NCI-H1092 (cell line): ENCODE data around the gene TCF20.

Experiments
- DNase-seq: peaks from one replicate; lab custom pipeline; 2025; lab: John Stamatoyannopoulos, UW

Gene TCF20

DNA sequence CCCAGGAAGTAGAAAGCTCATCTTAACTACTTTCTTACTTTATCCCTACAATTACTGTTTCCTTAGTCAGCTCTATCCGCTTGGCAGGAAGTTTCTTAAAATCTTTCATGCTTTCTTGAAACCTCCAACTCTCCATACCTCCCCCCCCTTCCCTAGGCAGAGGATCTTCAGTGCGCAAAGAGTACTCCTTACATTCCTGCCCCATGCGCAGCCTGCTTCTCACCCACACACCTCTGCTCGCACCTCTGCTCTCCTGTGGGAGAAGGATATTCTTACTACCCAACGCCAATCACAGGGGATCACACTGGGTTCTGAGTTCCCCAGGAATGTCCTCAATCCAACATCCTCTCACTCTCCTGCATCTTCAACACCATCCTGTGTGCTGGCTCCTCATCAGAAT lies 12.3 kb downstream of the TCF20 start:
- DNase-seq, result no peak

DNA sequence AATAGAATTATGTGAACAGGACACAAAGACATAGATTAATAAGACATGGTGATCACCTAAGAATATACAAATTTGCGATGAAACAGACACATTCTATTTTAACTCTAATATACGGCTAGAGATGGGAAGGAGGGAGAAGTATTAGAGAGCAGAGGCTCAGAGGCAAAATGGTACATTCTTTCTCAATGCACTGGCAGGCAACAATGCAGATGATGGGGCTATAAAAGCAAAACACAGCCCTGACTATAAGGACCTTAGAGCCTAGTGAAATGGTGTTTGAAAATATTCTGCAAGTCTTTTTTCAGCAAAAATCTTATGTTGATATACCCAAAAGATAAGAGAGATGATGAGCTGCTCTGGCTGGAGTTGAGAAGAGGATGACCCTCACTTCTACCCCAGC lies 13.1 kb downstream of the TCF20 start:
- no peak for DNase-seq

DNA sequence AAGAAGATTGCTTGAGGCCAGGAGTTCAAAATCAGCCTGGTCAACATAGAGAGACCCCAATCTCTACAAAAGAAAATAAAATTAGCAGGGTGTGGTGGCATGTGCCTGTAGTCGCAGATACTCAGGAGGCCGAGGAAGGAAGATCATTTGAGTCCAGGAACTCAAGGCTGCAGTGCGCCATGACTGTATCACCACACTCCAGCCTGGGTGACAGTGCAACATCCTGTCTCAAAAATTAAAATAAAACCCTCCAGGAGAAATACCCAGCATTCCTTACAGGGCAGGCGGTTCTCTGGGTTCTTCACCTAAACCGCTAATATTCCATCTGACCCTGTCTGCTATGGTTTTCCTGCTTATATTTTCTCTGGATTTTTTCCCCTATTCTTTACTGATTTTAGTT lies 13.5 kb downstream of the TCF20 start:
- DNase-seq, result no peak

DNA sequence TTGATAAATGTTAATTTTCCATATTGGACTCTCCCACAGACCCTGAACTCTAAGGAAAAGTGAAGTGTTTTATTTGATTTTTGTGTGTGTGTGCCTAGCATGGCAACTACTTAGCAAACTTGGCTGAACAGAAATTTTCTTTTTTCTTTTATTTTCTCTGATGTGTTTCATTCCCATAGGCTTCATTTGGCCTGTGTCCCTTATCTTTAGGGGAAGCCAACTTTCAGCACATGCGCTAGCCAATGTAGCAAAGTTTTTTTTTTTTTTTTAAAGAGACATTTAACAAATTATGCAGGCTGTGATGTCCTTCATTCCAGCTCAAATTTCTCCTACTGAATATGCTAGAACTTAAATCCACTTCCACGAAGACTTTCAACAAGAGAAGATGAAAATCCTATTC lies 14.2 kb downstream of the TCF20 start:
- DNase-seq, result no peak

DNA sequence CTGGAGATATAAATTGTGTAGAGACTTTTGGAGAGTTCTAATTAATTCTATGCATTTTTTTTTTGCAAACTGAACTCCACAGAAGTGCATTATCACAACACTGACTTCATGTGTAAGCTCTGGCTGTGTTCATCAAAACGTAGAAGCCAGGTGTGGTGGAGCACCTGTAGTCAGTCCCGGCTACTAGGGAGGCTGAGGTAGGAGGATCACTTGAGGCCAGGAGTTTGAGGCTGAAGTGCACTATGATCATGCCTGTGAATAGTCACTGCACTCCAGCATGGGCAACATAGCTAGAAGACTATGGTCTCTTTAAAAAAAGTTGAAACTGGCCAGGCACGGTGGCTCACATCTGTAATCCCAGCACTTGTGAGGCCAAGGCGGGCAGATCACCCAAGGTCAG lies 20.6 kb downstream of the TCF20 start:
- no peak for DNase-seq

DNA sequence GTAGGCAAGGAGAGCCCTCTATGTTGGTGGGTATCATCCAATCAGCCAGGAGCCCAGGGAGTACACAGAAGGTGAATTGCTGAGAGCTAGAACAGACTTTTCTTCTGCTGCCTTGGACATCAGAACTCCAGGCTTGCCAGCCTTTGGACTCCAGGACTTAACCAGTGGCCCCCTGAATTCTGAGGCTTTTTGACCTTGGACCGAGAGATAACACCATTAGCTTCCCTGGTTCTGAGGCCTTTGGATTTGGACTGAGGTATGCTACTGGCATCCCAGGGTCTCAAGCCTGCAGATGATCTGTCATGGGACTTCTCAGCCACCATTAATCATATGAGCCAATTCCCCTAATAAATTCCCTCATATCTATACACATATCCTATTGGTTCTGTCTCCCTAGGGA lies 21.5 kb downstream of the TCF20 start:
- DNase-seq, result no peak

DNA sequence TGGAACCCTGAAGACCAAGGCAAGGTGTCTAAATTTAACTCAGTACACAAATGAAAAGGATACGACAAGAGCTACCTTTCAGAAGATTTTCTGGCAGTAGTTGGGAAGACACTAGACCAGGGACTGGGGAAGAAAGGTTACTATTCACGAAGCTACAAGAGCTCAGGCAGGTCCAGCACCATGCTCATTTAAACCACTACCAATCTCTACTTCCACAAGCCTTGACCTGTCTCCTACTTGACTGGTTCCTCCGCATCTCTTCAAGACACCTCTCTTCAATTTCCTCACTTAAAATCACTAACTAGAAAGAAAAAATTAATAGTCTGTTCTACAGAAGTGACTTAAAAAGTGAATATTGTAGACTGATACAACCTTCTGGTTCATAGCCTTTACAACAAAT lies 22.9 kb downstream of the TCF20 start:
- DNase-seq, result no peak

DNA sequence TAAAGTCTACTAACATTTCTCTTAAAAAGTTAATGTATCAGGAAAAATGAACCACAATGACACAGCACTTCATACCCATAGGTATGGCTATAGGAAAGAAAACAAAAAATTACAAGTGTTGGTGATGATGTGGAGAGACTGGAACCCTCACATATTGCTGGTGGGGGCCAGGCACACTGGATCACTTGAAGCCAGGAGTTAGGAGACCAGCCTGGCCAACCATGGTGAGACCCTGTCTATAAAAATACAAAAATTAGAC lies 26.7 kb downstream of the TCF20 start:
- no peak for DNase-seq

DNA sequence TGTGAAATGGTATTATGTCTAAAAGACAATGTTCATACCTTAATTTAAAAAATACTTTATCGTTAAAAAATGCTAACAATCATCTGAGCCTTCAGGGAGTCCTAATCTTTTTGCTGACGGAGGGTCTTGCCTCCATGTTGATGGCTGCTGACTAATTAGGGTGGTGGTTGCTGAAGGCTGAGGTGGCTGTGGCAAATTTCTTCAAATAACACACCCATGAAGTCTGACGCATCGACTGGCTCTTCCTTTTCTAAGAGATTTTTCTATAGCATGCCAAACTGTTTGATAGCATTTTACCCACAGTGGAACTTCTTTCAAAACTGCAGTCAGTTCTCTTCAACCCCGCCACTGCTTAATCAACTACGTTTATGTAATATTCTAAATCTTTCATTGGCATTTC lies 33.6 kb downstream of the TCF20 start:
- DNase-seq, result no peak

DNA sequence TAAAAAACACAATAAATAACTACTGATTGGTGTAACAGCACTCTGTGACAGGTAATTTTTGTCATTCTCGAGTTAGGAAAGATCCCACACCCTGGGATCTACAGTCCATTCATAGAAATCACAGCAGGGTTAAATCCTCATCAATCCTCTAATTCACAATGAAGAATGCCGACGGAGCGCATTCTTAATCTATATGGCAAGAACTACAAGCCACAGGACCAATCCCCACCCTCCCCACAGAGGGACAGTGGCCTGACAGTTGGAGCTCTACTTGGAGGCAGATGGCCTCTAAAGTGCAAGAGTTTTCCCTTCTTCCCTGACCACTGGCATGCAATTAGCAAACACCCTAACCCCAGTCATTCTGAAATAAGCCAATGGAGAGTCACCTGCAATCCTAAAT lies 34.2 kb downstream of the TCF20 start:
- no peak for DNase-seq

DNA sequence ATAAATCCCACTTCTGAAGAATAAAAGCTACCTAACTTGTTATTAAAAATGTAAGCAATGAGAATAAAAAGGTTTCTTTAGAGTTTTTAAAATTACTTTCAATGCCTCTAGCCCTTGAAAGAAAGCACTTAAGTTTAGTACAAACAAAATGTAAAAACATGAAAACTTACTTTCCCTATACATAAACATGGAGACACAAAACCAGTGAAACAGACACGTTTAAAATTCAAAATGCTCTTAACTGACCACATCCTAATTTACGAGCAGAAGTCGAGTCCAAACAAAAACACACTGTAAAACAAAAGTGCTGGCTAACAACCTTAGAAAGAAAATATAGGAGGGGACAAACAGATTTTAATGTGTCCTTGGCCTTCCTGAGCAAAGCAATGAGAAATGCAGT lies 36.6 kb downstream of the TCF20 start:
- DNase-seq, result no peak

DNA sequence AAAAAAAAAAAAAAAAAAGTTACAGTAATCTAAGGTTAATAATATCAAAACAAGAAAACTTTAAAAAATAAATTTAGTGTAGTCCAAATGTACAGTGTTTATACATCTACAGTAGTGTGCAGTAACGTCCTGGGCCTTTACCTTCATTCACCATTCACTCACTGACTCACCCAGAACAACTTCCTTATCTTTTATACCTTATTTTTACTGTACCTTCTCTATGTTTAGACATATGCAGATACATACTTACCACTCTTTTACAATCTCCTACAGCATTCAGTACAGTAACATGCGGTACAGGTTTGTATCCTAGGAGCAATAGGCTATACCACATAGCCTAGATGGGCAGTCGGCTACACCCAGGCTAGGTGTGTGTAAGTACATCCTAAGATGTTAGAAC lies 38.5 kb downstream of the TCF20 start:
- DNase-seq, result no peak

DNA sequence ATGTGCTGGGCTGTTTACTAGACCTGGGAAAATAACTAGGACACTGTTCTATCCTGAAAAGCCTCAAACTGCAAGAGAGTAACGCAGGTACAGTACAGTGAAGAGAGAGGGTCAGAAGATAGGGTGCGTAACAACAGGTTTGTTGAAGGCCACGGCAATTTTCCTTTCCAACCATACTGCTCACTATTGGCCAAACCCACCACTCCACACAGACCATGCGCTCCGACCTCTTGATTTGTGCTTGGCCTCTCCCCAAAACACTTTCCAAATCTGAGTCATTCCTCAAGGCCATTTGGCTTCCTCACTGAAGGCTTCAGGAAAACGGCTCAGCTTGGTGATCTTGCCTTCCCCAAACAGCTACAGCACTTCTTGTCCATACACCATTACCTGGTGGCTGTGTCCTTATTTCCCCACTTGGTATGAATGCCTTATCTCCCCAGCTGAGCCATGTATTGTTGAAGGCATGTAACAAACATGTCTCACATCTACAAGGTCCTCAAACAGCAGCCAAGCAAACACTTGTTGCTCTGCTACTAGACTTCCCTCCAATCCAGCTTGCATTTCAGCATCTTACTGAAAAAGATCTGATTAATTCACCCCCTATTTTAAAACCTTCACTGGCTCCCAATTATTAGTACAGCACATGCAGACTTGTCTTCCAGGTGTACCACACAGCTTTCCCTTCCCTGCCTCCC lies 40.9 kb downstream of the TCF20 start:
- no peak for DNase-seq

DNA sequence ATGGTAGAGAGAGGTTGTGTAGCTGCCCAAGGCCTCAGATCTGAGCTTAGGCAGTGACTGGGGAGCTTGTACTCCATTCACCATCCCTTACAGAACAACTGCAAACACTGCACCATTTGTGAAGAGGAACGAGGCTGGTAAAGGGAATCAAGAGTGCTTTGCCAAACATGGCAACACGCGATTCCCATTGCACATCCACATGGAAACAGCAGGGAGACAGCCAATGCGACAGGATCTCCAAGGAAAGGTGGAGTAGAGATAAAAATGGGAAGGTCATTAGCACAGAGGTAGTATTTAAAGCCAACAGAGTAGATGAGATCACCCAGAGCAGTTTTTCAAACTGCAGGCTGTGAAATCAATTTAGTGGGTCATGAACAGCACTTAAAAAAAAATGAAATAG lies 42.0 kb downstream of the TCF20 start:
- DNase-seq, result peak; percentile 7

DNA sequence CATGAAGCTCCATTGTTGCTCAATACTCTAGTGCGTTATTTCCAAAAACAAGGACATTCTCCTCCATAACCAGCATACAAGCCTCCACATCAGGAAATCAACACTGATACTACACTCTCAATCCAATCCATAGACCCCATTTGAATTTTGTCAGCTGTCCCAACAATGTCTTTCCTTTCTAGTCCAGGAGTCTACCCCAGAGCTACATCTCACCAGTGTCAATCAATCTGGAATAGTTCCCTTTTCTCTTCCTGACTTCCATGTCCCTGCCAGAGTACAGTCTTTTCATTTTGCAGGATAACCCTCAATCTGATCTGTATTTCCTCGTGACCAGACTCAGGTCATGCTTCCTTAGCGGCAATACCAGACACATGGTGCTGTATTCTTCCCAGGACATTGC lies 43.0 kb downstream of the TCF20 start:
- no peak for DNase-seq

DNA sequence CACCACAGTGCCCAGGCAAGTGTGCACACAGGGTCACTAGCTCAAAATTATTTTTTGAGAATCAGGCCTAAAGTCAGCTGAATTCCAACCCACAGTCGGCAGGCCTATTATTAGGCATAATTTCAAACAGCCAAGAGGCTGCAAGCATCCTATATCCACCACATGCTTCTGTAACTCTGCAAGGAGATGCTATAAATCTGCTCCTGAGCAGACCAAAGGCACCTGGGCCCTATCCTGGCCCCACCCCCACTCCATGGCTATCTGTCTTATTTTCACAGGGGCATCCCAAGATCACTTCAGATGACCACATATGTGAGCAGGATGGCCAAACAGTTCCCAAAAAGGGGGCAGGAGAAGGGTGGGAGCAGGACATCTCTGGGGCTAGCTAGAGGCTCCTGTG lies 44.6 kb downstream of the TCF20 start:
- DNase-seq, result no peak

DNA sequence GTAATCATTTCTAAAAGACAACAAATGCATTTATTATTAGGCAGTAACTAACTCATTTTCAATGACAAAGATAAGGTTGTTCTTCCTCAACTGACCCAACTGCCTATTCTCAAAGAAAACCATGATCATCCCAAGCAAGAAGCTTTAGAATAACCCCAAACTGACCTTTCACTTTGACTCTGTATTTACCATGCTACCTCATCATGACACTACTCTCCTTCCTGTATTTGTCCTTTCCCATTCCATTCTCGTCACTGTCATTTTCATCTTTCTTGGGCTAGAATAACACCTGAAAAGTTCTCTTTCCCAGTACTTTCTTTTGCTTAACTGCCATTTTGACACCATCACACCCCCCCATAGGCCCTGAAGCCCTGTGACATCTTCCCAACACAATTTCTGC lies 48.3 kb downstream of the TCF20 start:
- no peak for DNase-seq
